ENCODE data around the gene PRDM16. TPM values are rescaled to one million over a fixed set of nuclear protein-coding genes. Genes with fewer than 3 reads are reported as not detected.

PRDM16 gene
- total RNA-seq, 4 donors from 2014 or later: 0.19 to 1.6 (median 0.36) TPM

- no peaks in the 10 kb centered on the region for H3K9me3 ChIP-seq
- DNase-seq (ENCODE audit: low spot score in 2 of 2): no peak
- WGBS: no CpG with 5 or more reads among the region's 18 CpGs
- TF ChIP-seq EP300 (IDR thresholded peaks at IDR 0.05) (no peak), POLR2AphosphoS5 (IDR thresholded peaks at IDR 0.05) (no peak), POLR2A (IDR thresholded peaks at IDR 0.05) (no peak)
- TF ChIP-seq, protein P1, sequence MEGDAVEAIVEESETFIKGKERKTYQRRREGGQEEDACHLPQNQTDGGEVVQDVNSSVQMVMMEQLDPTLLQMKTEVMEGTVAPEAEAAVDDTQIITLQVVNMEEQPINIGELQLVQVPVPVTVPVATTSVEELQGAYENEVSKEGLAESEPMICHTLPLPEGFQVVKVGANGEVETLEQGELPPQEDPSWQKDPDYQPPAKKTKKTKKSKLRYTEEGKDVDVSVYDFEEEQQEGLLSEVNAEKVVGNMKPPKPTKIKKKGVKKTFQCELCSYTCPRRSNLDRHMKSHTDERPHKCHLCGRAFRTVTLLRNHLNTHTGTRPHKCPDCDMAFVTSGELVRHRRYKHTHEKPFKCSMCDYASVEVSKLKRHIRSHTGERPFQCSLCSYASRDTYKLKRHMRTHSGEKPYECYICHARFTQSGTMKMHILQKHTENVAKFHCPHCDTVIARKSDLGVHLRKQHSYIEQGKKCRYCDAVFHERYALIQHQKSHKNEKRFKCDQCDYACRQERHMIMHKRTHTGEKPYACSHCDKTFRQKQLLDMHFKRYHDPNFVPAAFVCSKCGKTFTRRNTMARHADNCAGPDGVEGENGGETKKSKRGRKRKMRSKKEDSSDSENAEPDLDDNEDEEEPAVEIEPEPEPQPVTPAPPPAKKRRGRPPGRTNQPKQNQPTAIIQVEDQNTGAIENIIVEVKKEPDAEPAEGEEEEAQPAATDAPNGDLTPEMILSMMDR (IDR thresholded peaks at IDR 0.05): peak in 1 of 2 donors; percentile 26
- no peaks in the 10 kb centered on the region for H3K36me3 ChIP-seq
- H3K27me3 ChIP-seq: peaks cover 2% of the 10 kb centered on the region
- H3K4me3 ChIP-seq: no peak overlapping the region
- H3K27ac ChIP-seq: no peak overlapping the region
- peaks cover 24% of the 10 kb centered on the region for H3K4me1 ChIP-seq
Observed at GRCh38 chr1:3482378-3482849, 413.4 kb downstream of the PRDM16 start.

DNA sequence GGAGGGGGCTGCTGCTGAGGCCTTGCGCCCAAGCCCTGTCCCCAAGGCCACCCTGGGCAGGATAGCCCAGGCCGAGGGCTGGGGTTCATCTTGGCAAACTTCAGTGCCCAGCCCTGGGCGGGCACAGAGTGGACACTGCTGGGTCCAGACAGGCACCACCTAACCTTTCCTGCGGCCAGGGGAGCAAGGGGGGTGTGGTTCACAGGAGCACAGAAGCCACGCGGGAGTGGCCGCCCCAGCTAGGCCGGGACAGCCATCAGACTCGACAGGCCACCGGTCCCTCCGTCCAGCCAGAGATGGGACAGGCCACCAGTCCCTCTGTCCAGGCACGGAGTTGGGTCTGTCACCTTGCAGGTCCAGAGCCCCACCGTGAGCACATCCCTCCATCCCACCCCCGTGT lies 414.4 kb downstream of the PRDM16 start:
- peaks cover 6% of the 10 kb centered on the region for H3K9me3 ChIP-seq
- H3K4me1 ChIP-seq: peaks cover 24% of the 10 kb centered on the region
- WGBS: no CpG with 5 or more reads among the region's 14 CpGs
- no peak overlapping the region for H3K27ac ChIP-seq
- TF ChIP-seq POLR2AphosphoS5 (IDR thresholded peaks at IDR 0.05) (no peak), POLR2A (IDR thresholded peaks at IDR 0.05) (no peak)
- TF ChIP-seq, protein P1 (IDR thresholded peaks at IDR 0.05): no peak
- H3K36me3 ChIP-seq: peaks cover 2% of the 10 kb centered on the region
- DNase-seq (ENCODE audit: low spot score in 2 of 2): no peak
- peaks cover 2% of the 10 kb centered on the region for H3K27me3 ChIP-seq
- no peak overlapping the region for H3K4me3 ChIP-seq

DNA sequence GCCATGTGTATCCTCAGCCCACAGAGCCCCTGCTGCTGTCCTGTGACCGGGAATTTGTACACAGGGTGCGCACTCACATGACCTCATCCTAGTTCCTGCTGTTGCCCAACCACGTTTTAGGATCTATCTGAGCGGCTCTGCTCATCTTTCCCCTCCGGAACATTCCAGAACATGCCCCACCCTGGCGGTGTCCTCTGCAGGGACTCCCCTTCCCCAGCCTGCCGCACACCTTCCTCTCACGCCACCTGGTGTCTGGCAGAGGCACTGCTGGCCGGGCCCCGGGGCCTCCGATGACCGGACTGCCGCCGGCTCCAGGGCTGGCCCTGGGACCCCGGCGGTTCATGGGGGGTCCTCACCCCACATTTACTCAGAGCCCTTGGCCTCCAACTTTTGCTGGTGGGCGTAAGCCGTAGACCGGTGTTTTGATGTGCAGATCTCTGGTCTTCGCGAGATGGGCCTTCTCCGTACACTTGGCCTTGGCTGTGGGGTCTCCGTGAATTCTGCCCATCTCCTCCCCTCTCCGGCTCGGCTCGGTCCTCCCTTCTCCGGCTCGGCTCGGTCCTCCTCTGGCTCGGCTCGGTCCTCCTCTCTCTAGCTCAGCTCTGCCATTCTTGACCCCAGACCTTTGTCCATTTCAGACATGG lies 414.9 kb downstream of the PRDM16 start:
- TF ChIP-seq EP300 (IDR thresholded peaks at IDR 0.05): no peak
- TF ChIP-seq POLR2A (IDR thresholded peaks at IDR 0.05): no peak
- TF ChIP-seq, protein P1 (IDR thresholded peaks at IDR 0.05): peak; percentile 39 to 82
- no peak for TF ChIP-seq POLR2AphosphoS5 (IDR thresholded peaks at IDR 0.05)
- peaks cover 10% of the 10 kb centered on the region for H3K9me3 ChIP-seq
- H3K27me3 ChIP-seq: peaks cover 2% of the 10 kb centered on the region
- no peak for DNase-seq (ENCODE audit: low spot score in 2 of 2)
- no peak overlapping the region for H3K27ac ChIP-seq
- H3K4me1 ChIP-seq: peaks cover 24% of the 10 kb centered on the region
- H3K36me3 ChIP-seq: peaks cover 7% of the 10 kb centered on the region
- 50% methylated on average over 27 of the region's 31 CpGs for WGBS
- no peak overlapping the region for H3K4me3 ChIP-seq

DNA sequence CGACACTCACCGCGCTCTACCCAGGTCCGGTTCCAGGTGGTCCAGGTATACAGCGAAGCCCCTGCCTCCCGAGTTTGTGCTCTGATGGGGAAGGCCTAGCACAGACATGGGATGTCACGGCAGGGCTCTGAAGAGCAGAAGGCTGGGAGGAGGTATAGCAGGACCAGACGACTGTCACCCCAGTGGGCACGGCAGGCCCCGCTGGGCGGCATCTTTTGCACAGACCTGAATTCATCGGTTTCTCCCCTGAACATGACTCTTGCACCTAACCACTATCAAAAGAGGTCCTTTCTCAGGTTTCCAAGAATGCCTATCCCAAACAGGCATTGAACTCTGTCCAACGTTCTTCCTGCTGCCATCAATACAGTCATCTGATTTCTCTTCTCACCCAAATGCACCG lies 416.0 kb downstream of the PRDM16 start:
- no peak for DNase-seq (ENCODE audit: low spot score in 2 of 2)
- Histone ChIP-seq H3K27me3 (peaks cover 2% of the 10 kb centered on the region), H3K4me3 (no peak overlapping the region), H3K27ac (no peak overlapping the region), H3K36me3 (peaks cover 18% of the 10 kb centered on the region), H3K4me1 (peaks cover 24% of the 10 kb centered on the region), H3K9me3 (peaks cover 10% of the 10 kb centered on the region)
- TF ChIP-seq POLR2A (IDR thresholded peaks at IDR 0.05): no peak
- TF ChIP-seq, protein P1 (IDR thresholded peaks at IDR 0.05): no peak
- no peak for TF ChIP-seq POLR2AphosphoS5 (IDR thresholded peaks at IDR 0.05)
- TF ChIP-seq EP300 (IDR thresholded peaks at IDR 0.05): no peak
- 94% methylated on average over 14 of the region's 14 CpGs for WGBS

Other genes with a start within 250 kb of the PRDM16 start
- gene ACTRT2, start 47.7 kb upstream of the PRDM16 start, total RNA-seq: not detected